ENCODE data around the gene GPC1.

GPC1 gene

GRCh38 chr2:240397924-240398645 lies 37.4 kb upstream of the GPC1 start:
- DNase-seq, result peak; percentile 68

- DNase-seq, result peak; percentile 24
These were observed 36.7 kb upstream of the GPC1 start for GRCh38 chr2:240398661-240399267.

- no peak for DNase-seq
These were observed 35.8 kb upstream of the GPC1 start for GRCh38 chr2:240399419-240400324.

- DNase-seq, result no peak
These were observed 34.9 kb upstream of the GPC1 start for GRCh38 chr2:240400371-240401161.

GRCh38 chr2:240401308-240401707 lies 34.2 kb upstream of the GPC1 start:
- DNase-seq, result no peak

GRCh38 chr2:240401781-240402551 lies 33.5 kb upstream of the GPC1 start:
- no peak for DNase-seq

GRCh38 chr2:240402566-240403272 lies 32.7 kb upstream of the GPC1 start:
- DNase-seq, result no peak

GRCh38 chr2:240403396-240404104 lies 31.9 kb upstream of the GPC1 start:
- DNase-seq, result no peak

GRCh38 chr2:240404174-240404852 lies 31.1 kb upstream of the GPC1 start:
- no peak for DNase-seq

- DNase-seq, result no peak
These were observed 30.3 kb upstream of the GPC1 start for GRCh38 chr2:240405133-240405532.

- no peak for DNase-seq
These were observed 29.7 kb upstream of the GPC1 start for GRCh38 chr2:240405684-240406313.

GRCh38 chr2:240407090-240407489 lies 28.4 kb upstream of the GPC1 start:
- DNase-seq, result no peak

- no peak for DNase-seq
These were observed 25.5 kb upstream of the GPC1 start for GRCh38 chr2:240410004-240410403.

- no peak for DNase-seq
These were observed 24.7 kb upstream of the GPC1 start for GRCh38 chr2:240410808-240411207.

GRCh38 chr2:240411261-240412160 lies 24.0 kb upstream of the GPC1 start:
- DNase-seq, result no peak

- peak; percentile 57 for DNase-seq
These were observed 23.1 kb upstream of the GPC1 start for GRCh38 chr2:240412211-240412861.

GRCh38 chr2:240412975-240413812 lies 22.3 kb upstream of the GPC1 start:
- DNase-seq, result peak; percentile 20
